ENCODE data around the gene IRAG1. TPM values are rescaled to one million over a fixed set of nuclear protein-coding genes. Genes with fewer than 3 reads are reported as not detected.

IRAG1 gene
- polyA plus RNA-seq, 1 donor from 2014 or later, result 0.18 TPM

DNA sequence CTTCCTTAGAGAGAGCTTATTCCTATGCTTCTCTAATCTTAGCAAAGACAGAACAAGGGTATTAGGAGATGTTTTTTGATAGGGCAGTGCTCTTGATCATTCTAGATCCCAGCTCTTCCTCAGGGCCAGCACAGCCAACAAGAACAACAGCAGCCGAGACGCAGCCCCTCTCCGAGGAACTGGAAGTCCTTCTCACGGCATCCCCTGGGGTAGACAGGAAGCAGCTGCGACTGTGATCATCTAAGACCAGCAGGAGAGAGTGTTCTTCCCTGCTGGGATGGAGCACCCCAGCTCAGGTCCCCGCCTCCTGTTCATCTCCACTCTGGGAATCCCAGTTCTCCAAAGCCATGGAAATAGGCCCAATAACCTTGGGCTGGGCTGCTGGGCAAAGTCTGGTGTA is 29.6 kb downstream of the IRAG1 start:
- Mint-ChIP-seq H3K9me3 (no peaks in the 10 kb centered on the region), H3K27me3 (peaks cover 3% of the 10 kb centered on the region), H3K4me1 (peaks cover 5 to 14% (median 6%) of the 10 kb centered on the region in 3 donors), H3K4me3 (no peak overlapping the region), H3K36me3 (no peaks in the 10 kb centered on the region), H3K27ac (peak overlapping the region in 1 of 3 donors; percentile 69)

DNA sequence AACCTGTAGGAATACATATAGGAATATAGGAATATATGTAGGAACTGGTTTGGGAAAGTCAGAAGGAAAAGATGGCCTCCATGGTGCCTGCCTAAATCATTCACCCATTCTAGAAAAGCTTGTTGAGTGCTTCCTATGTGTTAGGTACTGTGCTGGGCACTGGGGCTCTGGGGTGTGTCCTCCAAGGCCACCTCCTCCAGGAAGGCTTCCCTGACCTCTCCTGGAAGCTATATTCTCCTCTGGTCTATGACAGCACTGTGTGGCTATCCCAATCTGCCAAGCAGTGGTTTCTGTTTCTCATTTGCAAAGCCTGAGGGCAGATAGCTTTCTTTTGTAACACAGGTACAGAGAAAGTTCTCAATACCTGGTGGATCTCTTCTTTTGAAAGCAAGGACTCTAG is 30.2 kb downstream of the IRAG1 start:
- peaks cover 3% of the 10 kb centered on the region for H3K27me3 Mint-ChIP-seq
- peaks cover 5 to 17% (median 9%) of the 10 kb centered on the region in 3 donors for H3K4me1 Mint-ChIP-seq
- no peaks in the 10 kb centered on the region for H3K36me3 Mint-ChIP-seq
- H3K27ac Mint-ChIP-seq, result peak overlapping the region in 1 of 3 donors; percentile 69
- no peaks in the 10 kb centered on the region for H3K9me3 Mint-ChIP-seq
- H3K4me3 Mint-ChIP-seq, result no peak overlapping the region

- no peak overlapping the region for H3K27ac Mint-ChIP-seq
- peaks cover 2% of the 10 kb centered on the region for H3K36me3 Mint-ChIP-seq
- no peaks in the 10 kb centered on the region for H3K9me3 Mint-ChIP-seq
- no peak overlapping the region for H3K4me3 Mint-ChIP-seq
- peaks cover 16 to 33% (median 20%) of the 10 kb centered on the region in 3 donors for H3K4me1 Mint-ChIP-seq
- H3K27me3 Mint-ChIP-seq, result no peaks in the 10 kb centered on the region
These were observed 33.2 kb downstream of the IRAG1 start for GRCh38 chr11:10660323-10660722.

GRCh38 chr11:10659339-10660216 is 34.0 kb downstream of the IRAG1 start:
- Mint-ChIP-seq H3K4me3 (peak overlapping the region in 1 of 4 donors; percentile 77), H3K27ac (no peak overlapping the region), H3K4me1 (peaks cover 16 to 40% (median 24%) of the 10 kb centered on the region in 3 donors), H3K36me3 (peaks cover 2% of the 10 kb centered on the region), H3K9me3 (no peaks in the 10 kb centered on the region), H3K27me3 (no peaks in the 10 kb centered on the region)

GRCh38 chr11:10658621-10659338 is 34.8 kb downstream of the IRAG1 start:
- Mint-ChIP-seq H3K36me3 (peaks cover 3% of the 10 kb centered on the region), H3K4me1 (peaks cover 24 to 46% (median 32%) of the 10 kb centered on the region in 3 donors), H3K27me3 (no peaks in the 10 kb centered on the region), H3K27ac (no peak overlapping the region), H3K4me3 (peak overlapping the region in 1 of 4 donors; percentile 19), H3K9me3 (no peaks in the 10 kb centered on the region)

GRCh38 chr11:10657308-10658271 is 36.0 kb downstream of the IRAG1 start:
- Mint-ChIP-seq H3K27ac (peak overlapping the region; percentile 48 to 73 (median 63)), H3K36me3 (peaks cover 4% of the 10 kb centered on the region), H3K4me1 (peaks cover 26 to 49% (median 38%) of the 10 kb centered on the region in 3 donors), H3K9me3 (no peaks in the 10 kb centered on the region), H3K4me3 (peak overlapping the region; percentile 53 to 90 (median 74)), H3K27me3 (no peaks in the 10 kb centered on the region)

GRCh38 chr11:10655943-10656576 is 37.5 kb downstream of the IRAG1 start:
- H3K4me3 Mint-ChIP-seq, result no peak overlapping the region
- H3K27me3 Mint-ChIP-seq, result no peaks in the 10 kb centered on the region
- H3K4me1 Mint-ChIP-seq, result peaks cover 26 to 47% (median 44%) of the 10 kb centered on the region in 3 donors
- peaks cover 4% of the 10 kb centered on the region for H3K36me3 Mint-ChIP-seq
- no peaks in the 10 kb centered on the region for H3K9me3 Mint-ChIP-seq
- peak overlapping the region in 1 of 3 donors; percentile 43 for H3K27ac Mint-ChIP-seq

- no peak overlapping the region for H3K27ac Mint-ChIP-seq
- no peak overlapping the region for H3K4me3 Mint-ChIP-seq
- peaks cover 31 to 53% (median 50%) of the 10 kb centered on the region in 3 donors for H3K4me1 Mint-ChIP-seq
- H3K27me3 Mint-ChIP-seq, result no peaks in the 10 kb centered on the region
- no peaks in the 10 kb centered on the region for H3K9me3 Mint-ChIP-seq
- H3K36me3 Mint-ChIP-seq, result peaks cover 4% of the 10 kb centered on the region
These were observed 38.3 kb downstream of the IRAG1 start for GRCh38 chr11:10655227-10655626.

DNA sequence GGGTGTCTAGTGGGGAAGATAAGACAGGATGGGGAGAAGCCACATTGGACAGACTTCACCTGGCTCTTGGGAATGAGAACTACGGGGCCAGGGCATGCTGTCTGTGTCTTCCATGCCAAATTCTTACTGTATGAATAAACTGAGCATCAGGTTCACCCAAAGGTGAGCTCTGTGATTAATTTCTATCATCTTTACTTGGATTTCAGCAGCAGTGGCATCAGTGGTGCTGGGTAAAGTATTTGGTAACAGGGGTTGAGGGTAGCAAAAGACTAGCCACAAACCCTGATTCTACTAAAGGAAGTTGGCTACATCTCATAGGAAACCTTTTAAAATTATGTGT is 38.8 kb downstream of the IRAG1 start:
- Mint-ChIP-seq H3K4me1 (peaks cover 35 to 57% (median 54%) of the 10 kb centered on the region in 3 donors), H3K9me3 (no peaks in the 10 kb centered on the region), H3K27ac (no peak overlapping the region), H3K4me3 (no peak overlapping the region), H3K36me3 (peaks cover 4% of the 10 kb centered on the region), H3K27me3 (no peaks in the 10 kb centered on the region)

DNA sequence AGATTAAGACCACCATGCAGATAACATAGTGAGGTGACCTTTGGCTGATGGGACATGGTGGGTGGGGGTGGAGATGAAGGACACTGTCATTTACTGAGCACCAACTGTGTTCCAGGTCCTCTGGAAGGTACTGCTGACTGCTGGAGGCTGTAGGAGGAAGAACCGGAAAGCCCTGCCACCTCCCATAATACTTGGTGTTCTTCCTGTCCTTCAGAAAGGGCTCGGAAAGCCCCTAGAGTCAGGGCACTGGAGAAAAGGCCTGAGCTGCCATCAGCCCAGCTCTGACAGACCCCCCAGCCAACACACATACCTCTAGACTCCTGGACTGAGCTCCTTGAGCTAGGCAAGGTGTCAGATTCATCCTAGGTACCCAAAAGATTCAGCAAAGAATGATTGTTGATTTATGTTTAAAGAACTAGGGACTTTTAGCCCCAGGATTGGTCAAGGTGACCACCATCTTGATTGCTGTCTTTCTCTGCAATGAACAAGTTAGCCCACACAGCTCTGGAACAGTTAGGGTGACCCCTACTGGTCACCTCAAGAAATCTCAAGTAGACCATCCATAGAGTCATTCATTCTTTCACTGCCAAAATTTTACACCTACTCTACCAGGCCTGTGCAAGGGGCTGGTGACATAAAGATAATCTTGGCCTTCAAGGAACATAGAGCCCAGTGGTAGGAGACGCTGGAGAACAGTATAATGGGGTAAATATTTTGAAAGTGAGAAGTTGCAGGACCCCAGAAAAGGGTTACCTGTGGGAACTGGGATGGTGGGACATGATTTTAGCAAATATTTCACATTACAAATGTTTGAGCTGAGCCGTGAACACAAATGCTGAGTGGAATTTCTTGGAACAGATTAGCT is 39.4 kb downstream of the IRAG1 start:
- peak overlapping the region in 2 of 3 donors; percentile 8 to 47 for H3K27ac Mint-ChIP-seq
- no peaks in the 10 kb centered on the region for H3K9me3 Mint-ChIP-seq
- peaks cover 4% of the 10 kb centered on the region for H3K36me3 Mint-ChIP-seq
- H3K4me1 Mint-ChIP-seq, result peaks cover 38 to 62% (median 54%) of the 10 kb centered on the region in 3 donors
- no peaks in the 10 kb centered on the region for H3K27me3 Mint-ChIP-seq
- H3K4me3 Mint-ChIP-seq, result peak overlapping the region in 1 of 4 donors; percentile 41

DNA sequence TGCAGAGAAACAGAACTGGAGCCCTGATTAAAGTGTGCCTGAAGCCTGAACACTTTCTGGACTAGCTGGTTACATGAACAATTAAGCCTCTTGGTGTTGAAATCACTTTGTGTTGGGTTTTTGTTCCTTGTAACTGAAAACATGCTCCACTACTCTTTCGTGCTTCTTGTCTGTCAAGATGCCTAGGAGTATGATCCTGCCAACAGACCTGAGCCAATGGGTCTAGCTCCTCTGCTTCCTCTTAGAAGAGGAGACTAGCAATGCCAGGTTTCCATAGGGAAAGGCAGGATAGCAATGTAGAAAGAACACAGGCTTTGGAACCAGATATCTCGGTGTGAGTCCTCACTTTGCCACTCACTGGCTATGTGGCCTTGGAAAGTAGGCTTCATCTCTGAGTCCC is 40.3 kb downstream of the IRAG1 start:
- peak overlapping the region in 2 of 3 donors; percentile 35 to 47 for H3K27ac Mint-ChIP-seq
- no peak overlapping the region for H3K4me3 Mint-ChIP-seq
- H3K27me3 Mint-ChIP-seq, result no peaks in the 10 kb centered on the region
- peaks cover 37 to 60% (median 53%) of the 10 kb centered on the region in 3 donors for H3K4me1 Mint-ChIP-seq
- H3K9me3 Mint-ChIP-seq, result no peaks in the 10 kb centered on the region
- peaks cover 4% of the 10 kb centered on the region for H3K36me3 Mint-ChIP-seq

DNA sequence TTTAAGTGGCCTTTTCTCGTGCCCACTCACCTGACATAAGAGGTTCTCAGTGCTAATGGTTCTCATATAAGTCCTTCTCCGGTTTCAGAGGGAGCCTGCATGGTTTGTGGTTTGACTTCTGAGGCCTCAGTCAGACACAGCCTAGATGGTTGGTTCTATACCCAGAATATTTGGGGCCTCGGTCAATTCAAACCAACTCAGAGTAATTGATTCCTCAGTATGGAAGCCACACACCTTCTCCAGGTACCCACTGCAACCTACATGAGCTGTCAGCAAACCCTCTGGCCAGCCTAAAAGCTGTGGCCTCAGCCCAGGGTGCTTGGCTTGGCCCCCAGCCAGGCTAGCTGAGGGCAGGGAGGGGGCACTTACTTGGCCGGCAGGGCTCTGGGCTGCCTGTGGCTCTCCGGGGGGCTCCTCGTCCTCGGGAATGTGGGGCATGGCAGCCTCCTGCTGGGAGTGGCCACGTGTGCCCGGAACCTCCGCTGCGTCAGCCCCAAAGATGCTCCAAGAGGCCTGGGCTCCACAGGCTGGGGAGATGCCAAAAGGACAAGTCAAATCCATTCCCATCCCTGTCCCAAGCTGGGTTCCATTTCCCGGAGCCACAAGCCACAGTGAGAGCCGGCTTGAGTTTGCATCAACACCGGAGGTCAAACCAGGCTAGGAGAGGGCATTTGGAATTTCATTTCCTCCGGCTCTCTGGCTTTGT is 41.7 kb downstream of the IRAG1 start:
- H3K9me3 Mint-ChIP-seq, result no peaks in the 10 kb centered on the region
- peaks cover 34 to 54% (median 52%) of the 10 kb centered on the region in 3 donors for H3K4me1 Mint-ChIP-seq
- peak overlapping the region in 1 of 4 donors; percentile 61 for H3K4me3 Mint-ChIP-seq
- no peak overlapping the region for H3K27ac Mint-ChIP-seq
- H3K36me3 Mint-ChIP-seq, result peaks cover 3% of the 10 kb centered on the region
- H3K27me3 Mint-ChIP-seq, result no peaks in the 10 kb centered on the region

GRCh38 chr11:10650630-10651029 is 42.9 kb downstream of the IRAG1 start:
- Mint-ChIP-seq H3K36me3 (peaks cover 3% of the 10 kb centered on the region), H3K4me1 (peaks cover 38 to 59% (median 51%) of the 10 kb centered on the region in 3 donors), H3K27ac (no peak overlapping the region), H3K9me3 (no peaks in the 10 kb centered on the region), H3K4me3 (no peak overlapping the region), H3K27me3 (no peaks in the 10 kb centered on the region)

All from IgD-negative memory B cell (primary cell).